DMS53 treated with DMSO at 0.1 percent for 48 hours (cell line): ENCODE data around the gene ECE1.

Experiments
- DNase-seq: peaks from one replicate; lab custom pipeline; 2025; ENCODE audit not compliant: unreplicated experiment; lab: John Stamatoyannopoulos, UW

Gene ECE1

DNA sequence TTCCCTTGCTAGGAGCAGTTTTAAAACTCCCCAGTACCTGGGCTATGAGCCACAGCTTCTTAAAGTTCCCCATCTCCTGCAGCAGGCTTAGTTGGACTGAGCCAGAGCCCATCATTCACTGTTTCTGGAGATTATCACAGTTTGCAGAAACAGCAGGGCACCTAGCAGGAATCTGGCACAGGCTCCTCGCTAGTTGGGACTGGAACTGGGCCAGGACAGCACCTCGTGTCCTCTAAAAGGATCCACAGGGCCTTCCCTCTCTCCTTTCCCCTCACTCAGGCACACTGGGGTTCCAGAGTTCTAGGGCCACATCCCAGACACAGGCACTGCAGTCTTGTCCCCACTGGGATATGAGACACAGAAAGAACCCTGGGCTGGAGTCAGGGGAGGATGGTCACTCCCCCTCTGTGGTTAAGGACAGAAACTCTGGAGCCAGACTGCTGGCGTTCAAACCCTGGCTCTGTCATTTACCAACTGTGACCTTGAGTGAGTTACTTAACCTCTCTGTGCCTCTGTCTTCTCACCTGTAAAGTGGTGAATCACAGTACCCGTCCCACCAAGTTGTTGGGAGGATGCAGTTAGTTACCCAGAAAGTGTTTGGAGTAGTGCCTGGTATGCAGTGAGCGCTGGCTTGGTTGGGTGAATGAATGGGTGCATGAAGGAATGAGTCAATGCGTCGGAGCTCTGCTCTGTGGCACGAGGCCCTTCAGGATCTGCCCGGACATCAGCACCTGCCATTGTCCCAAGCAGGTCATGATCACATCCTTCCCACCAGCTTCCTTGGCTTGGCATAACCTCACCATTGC lies 18.8 kb upstream of the ECE1 start:
- no peak for DNase-seq

DNA sequence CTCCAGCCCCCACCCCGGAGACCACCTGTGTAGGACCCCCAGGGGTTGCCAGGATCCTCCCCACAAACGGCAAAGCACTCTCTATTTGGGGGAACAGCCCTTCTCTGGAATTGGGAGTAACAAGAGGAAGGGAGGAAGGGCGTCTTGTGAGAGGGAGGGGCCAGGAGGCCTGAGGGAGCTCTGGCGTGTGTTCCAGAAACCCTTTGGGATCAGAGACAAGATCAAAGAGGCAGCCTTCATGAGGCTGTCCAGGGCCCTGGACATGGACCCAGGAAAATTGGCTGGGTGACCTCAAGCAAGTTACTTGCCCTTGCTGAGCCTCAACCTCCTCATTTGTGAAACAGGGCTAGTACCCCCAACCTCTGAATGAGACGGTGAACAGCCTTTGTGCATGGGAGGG lies 18.1 kb upstream of the ECE1 start:
- DNase-seq = no peak

DNA sequence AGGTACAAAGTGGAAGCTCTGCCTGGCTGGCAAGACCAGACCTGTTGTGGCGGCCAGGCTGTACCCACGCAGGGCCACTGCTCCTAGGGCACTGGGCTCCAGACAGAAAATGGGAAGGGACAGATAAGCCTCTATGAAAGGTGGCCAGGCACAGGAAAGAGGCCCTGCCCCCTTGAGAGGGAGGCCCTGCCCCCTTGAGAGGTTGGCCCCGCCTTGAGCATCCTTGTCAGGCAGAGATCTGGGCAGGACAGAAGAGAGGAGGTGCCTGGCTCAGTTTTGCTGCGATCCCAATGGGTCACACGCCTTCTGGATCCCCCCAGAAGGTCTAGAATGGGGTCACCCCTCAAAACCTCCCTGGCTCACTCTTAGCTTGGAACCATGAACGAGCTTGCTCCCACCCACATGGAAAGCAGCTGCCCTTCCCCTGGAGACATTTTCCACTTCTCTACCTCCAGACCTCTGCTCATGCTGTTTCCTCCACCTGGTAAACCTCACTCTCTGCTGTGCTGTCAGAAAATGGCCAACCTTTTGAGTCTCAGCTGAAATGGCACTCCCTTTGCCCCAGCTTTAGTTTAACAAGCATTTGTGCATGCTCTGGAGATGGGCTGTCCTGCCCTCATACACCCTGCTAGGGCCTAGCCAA lies 17.5 kb upstream of the ECE1 start:
- no peak for DNase-seq

DNA sequence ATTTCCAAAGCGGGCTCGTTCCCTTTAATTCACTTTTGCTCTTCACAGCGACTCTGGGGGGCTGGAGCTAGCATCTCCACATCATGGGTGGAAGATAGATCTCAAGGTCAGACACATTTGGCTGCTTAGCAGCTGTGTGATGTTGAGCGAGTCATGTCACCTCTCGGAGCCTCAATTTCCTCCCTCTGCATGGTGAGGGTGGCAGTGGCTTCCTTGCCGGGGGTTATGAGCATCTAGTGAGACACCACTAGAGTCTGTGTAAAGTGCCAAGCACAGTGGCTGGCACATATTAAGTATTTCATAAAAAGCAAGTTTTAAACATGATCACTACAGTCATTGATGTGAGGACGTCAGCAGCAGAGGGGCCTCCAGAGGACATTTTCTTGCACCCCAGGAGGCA lies 16.9 kb upstream of the ECE1 start:
- no peak for DNase-seq

DNA sequence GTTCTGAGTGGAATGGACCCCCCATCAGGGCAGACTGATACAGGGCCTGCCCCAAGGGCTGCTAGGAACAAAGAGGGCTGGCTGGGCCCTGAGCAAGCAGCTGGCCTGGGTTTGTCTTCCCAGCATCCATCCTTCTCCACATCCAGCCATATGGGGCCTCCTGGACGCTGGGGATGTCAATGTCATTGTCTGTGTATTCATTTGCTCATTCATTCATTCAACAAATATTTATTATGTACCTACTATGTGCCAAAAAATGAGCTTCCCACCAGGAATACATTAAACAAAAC lies 15.6 kb upstream of the ECE1 start:
- no peak for DNase-seq

DNA sequence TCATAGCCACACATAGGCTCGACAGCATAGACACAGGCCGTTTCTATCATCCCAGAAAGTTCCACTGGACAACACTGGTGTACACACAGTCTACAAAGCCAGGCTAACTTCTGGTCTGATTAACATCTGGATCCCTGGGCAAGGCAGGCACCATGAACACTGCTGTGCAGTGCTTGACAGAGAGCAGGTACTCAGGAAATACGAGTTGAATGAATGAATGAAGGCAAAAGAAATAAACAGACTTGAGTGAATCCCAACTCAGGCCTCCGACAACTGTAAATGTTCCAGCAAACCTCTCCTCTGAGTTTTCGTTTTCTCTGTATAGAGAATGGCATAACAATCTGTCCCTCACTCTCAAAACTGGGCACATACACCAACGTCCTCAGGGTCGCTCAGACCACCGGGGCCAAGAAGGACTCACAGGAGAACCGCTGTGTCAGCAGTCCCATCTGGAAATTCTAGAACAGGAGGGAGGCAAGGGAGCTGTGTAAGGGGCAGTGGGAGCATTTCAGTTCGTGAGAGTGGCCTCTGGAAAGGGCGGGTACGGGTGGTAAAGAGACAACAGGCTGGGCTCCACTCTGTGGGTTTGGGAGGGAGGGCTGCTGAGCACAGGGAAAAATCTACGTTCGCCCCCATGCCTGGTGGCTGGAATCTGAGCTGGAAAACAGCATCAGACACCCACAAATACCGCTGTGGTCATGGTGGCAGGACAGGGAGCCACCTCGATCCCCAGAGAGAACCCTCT lies 15.1 kb upstream of the ECE1 start:
- DNase-seq = no peak

- DNase-seq = no peak
Measured at GRCh38 chr1:21304488-21304887, 14.2 kb upstream of the ECE1 start.

DNA sequence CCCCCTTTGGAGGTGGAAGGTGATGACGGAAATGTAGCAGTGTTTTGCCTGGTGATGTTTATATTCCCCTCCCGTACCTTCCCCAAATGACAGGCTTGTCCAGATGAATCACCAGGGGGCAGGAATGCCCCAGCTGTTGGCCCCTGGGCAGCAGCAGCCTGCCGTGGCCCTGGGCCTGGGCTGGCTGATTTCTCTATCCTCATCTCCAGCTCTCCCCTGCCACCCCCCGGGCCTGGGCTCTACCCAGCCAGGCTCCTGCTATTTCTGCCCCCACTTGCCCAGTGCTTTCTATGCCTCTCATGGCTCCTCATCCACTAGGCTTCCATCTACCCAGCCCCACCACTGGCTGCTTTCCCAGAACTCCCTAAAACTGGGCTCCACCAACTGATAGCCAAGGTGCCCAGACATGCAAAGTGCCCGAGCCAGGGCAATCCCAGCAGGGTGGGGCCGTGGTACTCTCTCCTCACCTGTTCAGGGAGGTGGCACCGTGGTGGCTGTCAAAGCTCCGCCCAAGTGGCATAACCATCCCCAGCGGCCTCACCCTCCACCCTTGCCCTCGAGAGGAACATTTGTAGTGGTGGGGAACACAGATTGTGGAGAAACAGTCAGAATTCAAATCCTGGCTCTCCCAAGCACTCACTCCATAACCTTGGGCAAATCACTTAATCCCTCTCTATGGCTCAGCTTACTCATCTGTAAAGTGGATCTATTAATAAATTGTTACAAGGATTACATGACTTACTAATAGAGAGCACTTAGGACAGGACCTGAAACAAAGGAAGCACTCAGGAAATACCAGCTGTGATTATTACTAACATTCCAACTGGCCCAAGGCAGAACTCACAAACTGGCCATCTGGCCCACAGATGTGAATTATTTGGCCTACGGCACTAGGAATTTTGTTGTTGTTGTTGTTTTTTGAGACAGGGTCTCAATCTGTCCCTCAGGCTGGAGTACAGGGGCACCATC lies 12.8 kb upstream of the ECE1 start:
- no peak for DNase-seq

DNA sequence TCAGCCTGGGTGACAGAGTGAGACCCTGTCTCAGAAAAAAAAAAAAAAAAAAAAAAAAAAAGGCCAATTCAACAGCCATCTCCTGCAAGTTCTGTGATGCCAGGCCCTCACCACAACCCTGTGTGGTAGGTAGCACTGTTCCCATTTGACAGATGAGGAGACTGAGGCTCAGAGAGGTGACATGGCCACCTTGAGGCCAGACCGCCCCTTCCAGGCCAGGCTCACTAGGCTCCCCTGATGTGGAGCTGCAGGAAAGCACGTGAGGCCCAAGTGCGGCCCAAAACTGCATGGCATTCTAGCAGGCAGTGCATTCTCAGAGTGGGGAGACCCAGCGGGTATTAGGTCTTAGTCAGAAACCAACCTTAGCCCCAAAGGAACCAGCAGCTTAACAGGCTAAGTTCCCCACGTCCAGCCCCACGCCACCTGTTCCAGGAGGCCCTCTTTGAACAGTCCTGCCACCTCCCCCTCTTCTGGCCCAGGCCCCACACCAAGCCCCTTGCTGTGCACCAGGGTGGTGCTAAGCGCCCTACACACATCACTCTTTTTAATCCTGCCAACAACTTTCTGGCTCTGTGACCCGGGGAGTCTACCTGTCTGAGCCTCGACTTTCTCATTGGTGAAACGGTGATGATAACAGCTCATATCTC lies 11.7 kb upstream of the ECE1 start:
- no peak for DNase-seq

- no peak for DNase-seq
Measured at GRCh38 chr1:21300774-21301173, 10.5 kb upstream of the ECE1 start.

GRCh38 chr1:21299780-21300395 lies 9.6 kb upstream of the ECE1 start:
- no peak for DNase-seq

- no peak for DNase-seq
Measured at GRCh38 chr1:21298981-21299391, 8.7 kb upstream of the ECE1 start.

DNA sequence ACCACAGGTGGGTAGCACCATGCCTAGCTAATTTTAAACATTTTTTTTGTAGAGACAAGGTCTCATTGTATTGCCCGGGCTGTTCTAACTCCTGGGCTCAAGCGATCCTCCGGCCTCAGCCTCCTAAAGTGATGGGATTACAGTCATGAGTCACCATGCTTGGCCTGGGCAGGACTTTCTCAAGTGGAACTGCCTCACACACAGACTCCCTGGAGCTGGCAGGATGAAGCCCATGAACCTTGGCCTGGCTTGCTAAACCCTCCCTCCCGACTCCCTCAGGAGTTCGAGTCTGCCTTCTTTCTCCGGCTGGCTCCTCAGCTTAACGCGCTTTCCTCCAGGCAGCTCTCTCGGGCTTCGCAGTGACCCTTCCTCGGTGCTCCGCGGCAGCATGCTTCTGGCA lies 7.7 kb upstream of the ECE1 start:
- no peak for DNase-seq

GRCh38 chr1:21296509-21297354 lies 6.5 kb upstream of the ECE1 start:
- DNase-seq = no peak

DNA sequence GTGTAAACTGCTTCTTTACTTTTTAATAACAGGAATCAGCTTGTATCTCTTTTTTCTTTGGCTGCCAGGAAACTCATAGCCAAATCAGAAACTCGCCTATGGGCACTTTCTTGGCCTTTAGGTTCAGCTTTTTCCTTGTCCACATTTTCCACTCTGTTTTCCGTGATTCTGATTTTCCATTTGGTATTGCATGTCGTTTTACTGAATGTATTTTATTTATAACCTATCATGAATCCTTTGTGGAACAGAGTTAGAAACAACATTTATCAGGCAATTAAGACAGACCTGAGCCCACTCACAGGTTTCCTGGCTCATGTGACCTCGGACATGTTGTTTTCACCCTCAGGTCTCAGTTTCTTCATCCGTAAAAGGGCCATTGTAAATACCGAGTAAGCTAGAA lies 5.3 kb upstream of the ECE1 start:
- DNase-seq = no peak

GRCh38 chr1:21295002-21295401 lies 4.7 kb upstream of the ECE1 start:
- DNase-seq = no peak

GRCh38 chr1:21294266-21294989 lies 4.2 kb upstream of the ECE1 start:
- DNase-seq = no peak

- DNase-seq = no peak
Measured at GRCh38 chr1:21293537-21294265, 3.4 kb upstream of the ECE1 start.
